Muscle of leg (tissue), 11 donors: ENCODE measurements around the gene TTYH3. TPM values are rescaled to one million over a fixed set of nuclear protein-coding genes. Genes with fewer than 3 reads are reported as not detected.

Experiments
- DNase-seq: peaks from one replicate; pipeline ENCODE4 v3.0.0; 2013
- H3K27ac ChIP-seq: one replicate; pipeline ENCODE4 v1.5.1; 2013; ENCODE audit warnings: mild to moderate bottlenecking, low read length, control low read depth
- H3K27me3 ChIP-seq: one replicate; pipeline ENCODE4 v1.6.1; 2013; ENCODE audit warnings: low read length; ENCODE audit not compliant: control insufficient read depth, insufficient read depth
- H3K36me3 ChIP-seq: one replicate; pipeline ENCODE4 v1.6.1; 2013; ENCODE audit warnings: low read length; ENCODE audit not compliant: control insufficient read depth, insufficient read depth
- H3K4me1 ChIP-seq: one replicate; pipeline ENCODE4 v1.6.1; 2013; ENCODE audit warnings: low read length; ENCODE audit not compliant: control insufficient read depth, insufficient read depth
- H3K4me3 ChIP-seq: one replicate; pipeline ENCODE4 v1.5.1; 2013; ENCODE audit warnings: low read length, control low read depth
- H3K9me3 ChIP-seq: replicated peaks from 2 replicates; pipeline ENCODE4 v1.6.1; 2013; ENCODE audit warnings: low read depth, low read length; ENCODE audit not compliant: control insufficient read depth
- WGBS: methylation state at CpG from one replicate; pipeline ENCODE4 v1.1.5; 2013; ENCODE audit warnings: missing lambda C conversion rate; ENCODE audit not compliant: insufficient coverage; 5-methylcytosine and 5-hydroxymethylcytosine counted together
- polyA plus RNA-seq, 8 donors: library from polyadenylated mRNA; unstranded; fragments of 120-200 nt; gene quantifications; one replicate each; pipeline versions ENCODE4 v1.2.1 to v1.2.3, GENCODE V29; 2013; ENCODE audit warnings: inconsistent platforms in 1 of 8, low replicate concordance in 1 of 8; ENCODE audit not compliant: insufficient read length in 8 of 8, insufficient read depth in 1 of 8
- total RNA-seq: library from RNA; stranded (reverse); fragments of 120-200 nt; gene quantifications from one replicate; pipeline ENCODE4 v1.2.4, GENCODE V29; 2013

Gene TTYH3
- total and polyA plus RNA-seq, 9 donors = 21.1 to 136 (median 101) TPM

DNA sequence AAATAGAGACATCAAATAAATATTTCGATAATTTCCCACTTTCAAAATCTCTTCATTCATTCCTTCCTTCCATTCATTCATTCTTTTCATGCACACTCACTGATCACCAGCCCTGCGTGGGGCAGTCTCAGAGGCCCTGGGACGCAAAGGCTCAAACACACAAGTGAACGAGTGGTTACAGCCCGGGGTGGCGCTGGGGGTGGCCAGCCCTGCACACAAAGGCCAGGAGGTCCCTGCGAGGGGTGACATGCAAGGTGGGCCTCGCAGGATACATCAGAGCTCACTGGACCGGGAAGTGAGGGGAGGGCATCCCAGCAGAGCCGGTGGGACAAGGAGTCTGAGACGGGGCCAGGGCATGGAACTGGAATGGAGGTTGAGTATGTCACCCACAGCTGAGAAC is 29.9 kb upstream of the TTYH3 start:
- H3K27me3 ChIP-seq = no peaks in the 10 kb centered on the region
- H3K27ac ChIP-seq = no peak overlapping the region
- peaks cover 40% of the 10 kb centered on the region for H3K4me1 ChIP-seq
- no peak overlapping the region for H3K4me3 ChIP-seq
- H3K36me3 ChIP-seq = peaks cover 25% of the 10 kb centered on the region
- no peak for DNase-seq
- WGBS = 85% methylated on average over 11 of the region's 11 CpGs
- H3K9me3 ChIP-seq = no peaks in the 10 kb centered on the region

DNA sequence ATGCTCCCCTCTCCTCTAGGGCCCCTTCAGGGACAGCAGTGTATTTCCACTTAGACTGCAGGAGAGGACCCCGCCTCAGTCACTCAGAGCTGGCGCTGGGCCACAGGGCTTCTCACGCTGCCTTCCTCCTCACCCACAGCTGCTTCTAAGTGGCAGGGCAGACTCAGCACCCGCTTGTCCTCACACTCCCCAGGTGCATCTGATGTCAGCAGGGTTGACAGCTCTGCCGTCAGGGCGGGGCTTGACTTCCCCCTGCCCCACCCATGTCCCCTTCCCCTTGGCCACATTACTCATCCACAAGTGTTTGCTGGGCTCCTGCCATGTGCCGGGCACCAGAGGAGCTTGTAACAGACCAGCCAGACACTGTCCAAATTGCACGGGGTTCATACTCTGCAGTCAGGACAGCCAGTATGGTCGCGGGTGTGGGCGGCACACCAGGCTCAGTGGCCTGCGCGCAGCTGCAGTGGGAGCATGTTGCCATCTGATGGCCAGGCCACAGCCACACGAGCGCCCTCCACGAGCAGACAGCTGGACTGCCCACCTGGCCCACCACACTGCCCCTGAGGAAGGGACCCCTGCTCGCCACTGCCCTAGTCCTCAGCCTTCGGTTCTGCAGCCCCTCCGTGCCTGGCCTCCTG is 29.3 kb upstream of the TTYH3 start:
- peaks cover 23% of the 10 kb centered on the region for H3K36me3 ChIP-seq
- DNase-seq = no peak

GRCh38 chr7:2603044-2603965 is 28.5 kb upstream of the TTYH3 start:
- Histone ChIP-seq H3K27ac (no peak overlapping the region), H3K4me1 (peaks cover 41% of the 10 kb centered on the region), H3K27me3 (no peaks in the 10 kb centered on the region), H3K9me3 (no peaks in the 10 kb centered on the region), H3K36me3 (peaks cover 20% of the 10 kb centered on the region), H3K4me3 (no peak overlapping the region)
- 91% methylated on average over 28 of the region's 35 CpGs for WGBS
- DNase-seq = no peak

More for the DNA sequence above, 29.3 kb upstream of the TTYH3 start:
- Histone ChIP-seq H3K27ac (no peak overlapping the region), H3K9me3 (no peaks in the 10 kb centered on the region), H3K4me1 (peaks cover 41% of the 10 kb centered on the region), H3K4me3 (no peak overlapping the region), H3K27me3 (no peaks in the 10 kb centered on the region)
- 75% methylated on average over 19 of the region's 19 CpGs for WGBS

DNA sequence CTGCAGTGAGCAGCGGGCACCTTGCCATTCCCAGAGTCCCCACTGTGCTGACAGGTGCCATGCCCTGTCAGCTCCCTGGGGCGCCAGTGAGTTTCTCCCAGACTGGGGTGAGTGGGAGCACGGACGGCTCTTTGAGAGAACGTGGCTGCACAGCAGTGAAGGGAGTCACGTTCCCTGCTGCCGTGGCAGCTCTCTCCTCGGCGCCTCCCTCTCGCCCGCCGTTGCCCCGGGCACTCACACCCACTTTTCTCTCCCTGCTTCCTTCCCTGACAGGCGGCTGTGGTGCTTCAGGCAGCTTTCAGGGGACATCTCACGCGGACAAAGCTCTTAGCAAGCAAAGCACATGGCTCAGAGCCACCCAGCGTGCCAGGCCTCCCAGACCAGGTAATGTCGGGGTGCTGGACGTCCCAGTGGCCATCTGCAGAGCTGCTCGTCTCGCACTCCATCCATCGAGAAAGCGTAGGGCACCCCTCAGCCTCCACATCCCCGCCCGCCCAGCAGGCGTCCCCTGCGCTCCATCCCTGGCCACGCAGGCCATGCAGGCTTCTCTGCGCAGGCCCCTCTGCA is 27.1 kb upstream of the TTYH3 start:
- peaks cover 47% of the 10 kb centered on the region for H3K4me1 ChIP-seq
- no peak for DNase-seq
- no peaks in the 10 kb centered on the region for H3K27me3 ChIP-seq
- no peak overlapping the region for H3K27ac ChIP-seq
- WGBS = 92% methylated on average over 26 of the region's 29 CpGs
- no peaks in the 10 kb centered on the region for H3K9me3 ChIP-seq
- peaks cover 12% of the 10 kb centered on the region for H3K36me3 ChIP-seq
- H3K4me3 ChIP-seq = no peak overlapping the region

- Histone ChIP-seq H3K4me1 (peaks cover 55% of the 10 kb centered on the region), H3K27me3 (no peaks in the 10 kb centered on the region), H3K36me3 (peaks cover 11% of the 10 kb centered on the region), H3K27ac (no peak overlapping the region), H3K9me3 (no peaks in the 10 kb centered on the region), H3K4me3 (no peak overlapping the region)
- no peak for DNase-seq
- 84% methylated on average over 35 of the region's 38 CpGs for WGBS
Measured at GRCh38 chr7:2605608-2606538, 25.9 kb upstream of the TTYH3 start.

DNA sequence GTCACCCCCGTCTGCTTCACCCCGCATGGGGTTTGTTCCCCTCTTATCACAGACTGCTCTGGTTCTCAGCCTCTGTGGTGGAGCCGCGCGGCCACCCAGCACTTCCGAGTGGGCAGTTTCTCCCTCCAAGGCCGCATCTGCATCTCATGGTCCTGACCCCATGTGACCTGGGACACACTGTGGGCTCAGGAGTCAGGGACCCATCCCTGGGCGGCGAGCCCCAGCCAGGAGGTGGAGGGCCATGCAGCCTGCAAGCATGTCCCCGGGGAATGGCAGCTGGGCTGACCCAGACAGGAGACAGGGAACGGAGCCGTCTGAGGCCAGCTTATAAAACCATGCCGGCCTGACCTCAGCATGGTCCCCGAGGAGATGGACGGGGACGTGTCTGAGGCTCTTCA is 25.2 kb upstream of the TTYH3 start:
- Histone ChIP-seq H3K9me3 (no peaks in the 10 kb centered on the region), H3K27ac (peak overlapping the region; percentile 79), H3K27me3 (no peaks in the 10 kb centered on the region), H3K4me3 (no peak overlapping the region), H3K36me3 (peaks cover 7% of the 10 kb centered on the region), H3K4me1 (peaks cover 62% of the 10 kb centered on the region)
- DNase-seq = peak; percentile 35
- 61% methylated on average over 16 of the region's 16 CpGs for WGBS

DNA sequence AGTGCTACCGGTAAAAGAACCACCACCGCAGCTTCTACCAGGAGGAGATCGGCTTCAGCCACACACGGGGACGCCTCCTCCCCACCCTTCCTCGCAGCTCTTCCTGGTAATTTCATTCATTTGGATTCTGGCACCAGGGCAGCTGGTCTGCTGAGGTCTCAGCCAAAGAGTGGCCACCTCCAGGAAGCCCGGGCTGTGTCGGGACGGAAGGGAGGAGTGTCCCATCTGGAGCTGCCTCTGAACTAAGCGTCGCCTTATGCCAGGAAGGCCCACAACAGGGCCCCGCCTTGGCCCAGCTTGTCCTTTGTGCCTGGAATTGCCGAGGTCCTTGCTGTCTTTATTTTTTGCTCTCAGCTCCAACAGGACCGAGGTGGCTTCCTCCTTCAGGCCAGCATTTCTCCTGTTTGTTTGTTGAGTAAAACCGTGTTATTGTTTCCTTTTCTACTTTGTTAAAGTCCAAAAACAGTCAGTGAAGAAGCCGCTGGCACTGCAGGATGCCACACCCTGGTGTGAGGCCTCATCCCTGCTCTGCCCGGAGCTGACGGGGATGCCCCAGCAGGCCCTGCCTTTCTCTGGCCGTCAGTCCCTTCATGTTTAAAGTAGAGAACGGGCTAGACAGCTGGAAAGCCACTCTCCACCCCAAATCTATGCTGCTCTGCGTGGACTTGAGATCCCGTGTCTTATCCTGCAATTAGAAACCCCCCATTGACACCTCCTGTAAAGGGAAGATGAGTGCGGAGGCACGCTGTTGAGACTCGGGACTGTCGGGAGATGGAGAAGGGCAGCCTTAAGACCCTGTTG is 24.5 kb upstream of the TTYH3 start:
- peak; percentile 78 for DNase-seq
- 28% methylated on average over 12 of the region's 26 CpGs for WGBS

DNA sequence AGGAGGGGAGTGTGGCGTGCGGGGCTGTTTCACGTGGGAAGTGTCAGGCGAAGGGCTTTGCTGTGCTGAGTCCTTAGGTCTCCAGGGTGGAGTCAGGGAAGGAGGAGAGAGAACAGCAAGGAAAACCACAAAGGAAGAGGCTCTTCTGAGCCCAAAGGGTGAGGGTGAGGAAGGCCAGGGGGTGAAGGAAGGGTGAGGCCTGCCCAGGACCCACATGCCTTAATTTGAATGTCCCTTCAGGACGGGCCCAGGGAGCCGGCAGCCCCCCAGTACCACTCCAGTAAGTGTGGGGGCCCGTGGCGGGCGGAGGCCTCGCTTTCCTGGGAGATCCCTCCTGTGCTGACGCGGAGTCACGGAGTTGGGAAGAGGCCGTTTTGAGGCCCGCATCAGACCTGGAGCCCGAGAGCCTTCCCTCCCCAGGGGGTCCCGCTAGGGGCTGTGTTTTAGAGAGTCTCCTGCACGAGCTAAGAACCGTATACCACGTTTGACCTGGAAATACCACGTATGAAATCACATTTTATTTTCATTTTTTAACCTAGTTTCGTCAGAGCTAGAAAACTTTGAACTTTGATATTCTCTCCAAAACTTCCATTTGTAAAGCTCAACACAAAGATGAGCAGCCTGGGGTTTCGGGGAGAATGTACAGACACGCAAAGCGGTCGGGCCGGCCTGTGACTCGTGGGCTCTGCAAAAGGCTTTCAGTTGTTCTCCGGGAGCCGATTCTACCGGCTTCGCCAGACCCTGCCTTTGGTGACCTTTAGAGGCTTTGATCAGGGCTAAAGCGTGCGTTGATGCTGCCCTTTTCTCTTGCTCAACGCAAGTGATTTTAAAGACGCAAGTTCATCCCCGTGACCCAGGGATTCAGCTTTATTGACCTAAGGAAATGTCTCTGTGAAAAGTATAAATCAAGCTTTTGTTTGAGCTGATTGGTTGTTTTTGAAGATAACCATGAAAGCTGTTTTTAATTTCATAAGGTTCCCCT is 23.6 kb upstream of the TTYH3 start:
- Histone ChIP-seq H3K36me3 (peaks cover 7% of the 10 kb centered on the region), H3K27me3 (no peaks in the 10 kb centered on the region), H3K27ac (peak overlapping the region; percentile 79), H3K4me3 (no peak overlapping the region), H3K4me1 (peaks cover 66% of the 10 kb centered on the region), H3K9me3 (no peaks in the 10 kb centered on the region)
- 75% methylated on average over 33 of the region's 37 CpGs for WGBS
- peak; percentile 10 for DNase-seq

More for the DNA sequence above, 24.5 kb upstream of the TTYH3 start:
- Histone ChIP-seq H3K4me3 (no peak overlapping the region), H3K9me3 (no peaks in the 10 kb centered on the region), H3K27ac (peak overlapping the region; percentile 79), H3K36me3 (peaks cover 7% of the 10 kb centered on the region), H3K4me1 (peaks cover 65% of the 10 kb centered on the region), H3K27me3 (no peaks in the 10 kb centered on the region)
